Measurements from ENCODE around the gene JAKMIP3.

Gene JAKMIP3

GRCh38 chr10:132065491-132066105 is at the start of gene JAKMIP3:
Gene JAKMIP3, plus strand, starts transcription at chr10:132065946. Its CDS starts 38,863 bp downstream, at chr10:132104809.
- DNase-seq, result peak in 1 of 2 experiments; percentile 13

- no peak for DNase-seq
Measured at GRCh38 chr10:132016514-132016913, 49.2 kb upstream of the JAKMIP3 start.

- no peak for DNase-seq
Measured at GRCh38 chr10:132018446-132018845, 47.3 kb upstream of the JAKMIP3 start.

- DNase-seq, result no peak
Measured at GRCh38 chr10:132019366-132019765, 46.4 kb upstream of the JAKMIP3 start.

GRCh38 chr10:132020456-132020855 is 45.3 kb upstream of the JAKMIP3 start:
- no peak for DNase-seq

GRCh38 chr10:132021046-132021445 is 44.7 kb upstream of the JAKMIP3 start:
- DNase-seq, result no peak

- no peak for DNase-seq
Measured at GRCh38 chr10:132021504-132022143, 44.1 kb upstream of the JAKMIP3 start.

GRCh38 chr10:132022241-132022640 is 43.5 kb upstream of the JAKMIP3 start:
- no peak for DNase-seq

GRCh38 chr10:132023092-132023811 is 42.5 kb upstream of the JAKMIP3 start:
- peak; percentile 18 to 32 for DNase-seq

- no peak for DNase-seq
Measured at GRCh38 chr10:132027423-132027983, 38.2 kb upstream of the JAKMIP3 start.

GRCh38 chr10:132028706-132029105 is 37.0 kb upstream of the JAKMIP3 start:
- no peak for DNase-seq

- DNase-seq, result peak; percentile 27 to 46
Measured at GRCh38 chr10:132030898-132031463, 34.8 kb upstream of the JAKMIP3 start.

- DNase-seq, result no peak
Measured at GRCh38 chr10:132033632-132034031, 32.1 kb upstream of the JAKMIP3 start.

GRCh38 chr10:132035476-132035875 is 30.3 kb upstream of the JAKMIP3 start:
- DNase-seq, result no peak

GRCh38 chr10:132036153-132036886 is 29.4 kb upstream of the JAKMIP3 start:
- DNase-seq, result no peak

GRCh38 chr10:132036887-132037675 is 28.7 kb upstream of the JAKMIP3 start:
- DNase-seq, result no peak

GRCh38 chr10:132037676-132037975 is 28.1 kb upstream of the JAKMIP3 start:
- no peak for DNase-seq

- no peak for DNase-seq
Measured at GRCh38 chr10:132039371-132039770, 26.4 kb upstream of the JAKMIP3 start.

GRCh38 chr10:132040046-132040445 is 25.7 kb upstream of the JAKMIP3 start:
- DNase-seq, result no peak

- DNase-seq, result no peak
Measured at GRCh38 chr10:132041340-132041739, 24.4 kb upstream of the JAKMIP3 start.

GRCh38 chr10:132043861-132044695 is 21.7 kb upstream of the JAKMIP3 start:
- no peak for DNase-seq
